Measurements from ENCODE around the gene ANAPC16.

- no peak for TF ChIP-seq REST (IDR thresholded peaks at IDR 0.05)
- no peak for TF ChIP-seq CTCF (IDR thresholded peaks at IDR 0.05)
- no peak for TF ChIP-seq HDAC2 (IDR thresholded peaks at IDR 0.05)
- TF ChIP-seq MYC (IDR thresholded peaks at IDR 0.05; ENCODE audit: borderline replicate concordance, low read length) = no peak
- TF ChIP-seq POLR2A (IDR thresholded peaks at IDR 0.05; ENCODE audit: low read length) = no peak
- no peak for TF ChIP-seq MAX (IDR thresholded peaks at IDR 0.05)
- no peak for TF ChIP-seq RAD21 (conservative IDR thresholded peaks at IDR 0.05 in 1 of 2, IDR thresholded peaks at IDR 0.05 in 1 of 2)
- no peak for TF ChIP-seq HOXA7 (CRISPR knock-in tag; IDR thresholded peaks at IDR 0.05)
- TF ChIP-seq EP300 (IDR thresholded peaks at IDR 0.05) = no peak
These were observed 42.8 kb downstream of the ANAPC16 start for GRCh38 chr10:72258617-72259016.

Measured in A549 (cell line).